Stimulated activated CD8-positive, alpha-beta memory T cell treated with anti-CD3 and anti-CD28 coated beads, Interleukin-15, amount 100 ng/mL, for 1 hour (primary cell): ENCODE results near the gene ZNF287.

ENCODE experiments used
- DNase-seq: peaks from one replicate; pipeline ENCODE4 v3.0.0-alpha.2; 2020; ENCODE audit warnings: low read depth

ZNF287 gene

DNA sequence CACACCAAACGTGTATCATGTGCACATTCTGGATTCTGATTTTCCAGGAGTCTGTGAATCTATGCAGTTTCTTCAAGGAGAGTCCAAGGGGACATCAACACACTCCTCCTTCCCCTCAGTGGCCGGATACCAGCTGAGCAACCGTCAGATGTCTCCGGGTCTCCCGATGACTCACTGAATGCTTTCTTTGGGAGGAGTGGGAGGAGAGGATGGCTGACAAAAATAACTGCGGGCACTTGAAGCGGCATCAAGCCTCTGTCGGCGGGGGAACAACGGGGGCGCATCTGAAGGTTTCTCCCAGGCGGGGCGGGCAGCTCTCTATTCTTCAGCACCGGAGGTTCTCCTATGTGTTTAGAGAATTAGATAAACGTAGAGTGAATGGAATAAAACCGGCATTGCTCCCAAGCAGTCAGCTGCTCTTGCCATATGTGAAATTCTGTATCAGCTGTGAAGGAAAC lies 52.4 kb downstream of the ZNF287 start:
- no peak for DNase-seq

DNA sequence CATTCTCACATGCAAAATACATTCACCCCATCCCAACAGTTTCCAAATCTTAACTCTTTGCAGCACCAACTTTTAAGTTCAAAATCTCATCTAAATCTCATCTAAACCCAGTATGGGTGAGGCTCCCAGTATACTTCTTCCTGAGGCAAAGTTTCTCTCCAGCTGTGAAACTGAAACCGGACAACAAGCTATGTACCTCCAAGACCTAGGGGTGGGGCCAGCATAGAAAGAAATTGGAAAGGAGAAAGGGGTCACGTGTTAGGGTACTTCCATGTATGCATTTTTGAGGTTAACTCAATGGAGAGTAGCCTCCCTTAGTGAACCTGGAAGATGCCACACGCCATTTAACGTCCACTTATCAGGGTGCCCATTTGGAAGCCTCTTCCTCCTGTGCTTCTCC lies 53.1 kb downstream of the ZNF287 start:
- DNase-seq: no peak

DNA sequence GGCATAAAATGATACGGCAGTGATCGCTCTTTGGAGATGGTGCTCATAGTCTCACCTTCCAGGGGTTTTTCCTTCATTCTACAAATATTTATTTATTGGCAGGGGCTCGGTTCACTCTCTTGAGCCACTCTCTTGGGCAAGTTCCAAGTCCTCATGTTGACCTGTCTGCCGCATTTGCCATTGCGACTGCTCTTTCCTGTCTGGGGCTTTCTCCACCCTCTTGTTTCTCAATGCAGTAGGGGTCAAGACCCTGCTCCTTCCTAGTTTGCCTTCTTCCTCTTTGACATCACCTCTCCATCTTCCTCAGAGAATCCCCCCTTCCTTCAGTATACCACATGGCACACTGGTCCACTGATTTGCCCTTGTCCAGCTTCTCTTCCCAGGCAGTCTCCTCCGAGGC lies 55.1 kb downstream of the ZNF287 start:
- no peak for DNase-seq

DNA sequence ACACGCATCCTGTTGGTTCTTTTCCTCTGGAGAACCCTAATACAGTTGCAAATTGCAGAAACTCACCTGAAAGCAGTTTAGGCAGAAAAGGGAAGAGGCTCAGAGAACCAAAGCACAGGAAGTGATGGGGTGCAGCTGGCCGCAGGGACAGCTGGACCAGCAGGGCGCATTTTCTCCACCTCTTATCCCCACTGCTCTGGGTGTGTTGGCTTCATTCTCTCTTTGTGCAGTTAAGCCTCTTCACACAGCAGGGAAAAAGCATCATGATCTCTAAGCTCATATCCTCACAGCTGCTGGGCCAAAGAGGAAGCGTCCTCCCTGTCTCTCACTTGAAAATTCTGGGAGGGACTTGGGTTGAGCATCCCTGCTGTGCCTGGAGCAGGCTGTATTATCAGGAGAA lies 57.0 kb downstream of the ZNF287 start:
- no peak for DNase-seq

DNA sequence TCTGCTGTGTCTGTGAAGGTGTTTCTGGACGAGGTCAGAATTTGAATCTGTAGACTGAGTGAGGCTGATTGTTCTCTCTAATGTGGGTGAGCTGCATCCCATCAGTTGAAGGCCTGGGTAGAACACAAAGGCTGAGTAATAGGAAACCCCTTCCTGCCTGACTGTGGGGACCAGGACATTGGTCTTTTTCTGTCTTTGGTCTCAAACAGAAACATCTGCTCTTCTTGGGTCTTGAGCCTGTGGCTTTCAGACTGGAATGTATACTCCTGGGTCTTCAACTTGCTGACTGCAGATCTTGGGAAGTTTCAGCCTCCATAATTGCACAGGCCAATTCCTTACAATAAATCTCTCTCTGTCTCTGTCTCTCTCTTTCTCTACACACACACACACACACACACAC lies 57.4 kb downstream of the ZNF287 start:
- no peak for DNase-seq

DNA sequence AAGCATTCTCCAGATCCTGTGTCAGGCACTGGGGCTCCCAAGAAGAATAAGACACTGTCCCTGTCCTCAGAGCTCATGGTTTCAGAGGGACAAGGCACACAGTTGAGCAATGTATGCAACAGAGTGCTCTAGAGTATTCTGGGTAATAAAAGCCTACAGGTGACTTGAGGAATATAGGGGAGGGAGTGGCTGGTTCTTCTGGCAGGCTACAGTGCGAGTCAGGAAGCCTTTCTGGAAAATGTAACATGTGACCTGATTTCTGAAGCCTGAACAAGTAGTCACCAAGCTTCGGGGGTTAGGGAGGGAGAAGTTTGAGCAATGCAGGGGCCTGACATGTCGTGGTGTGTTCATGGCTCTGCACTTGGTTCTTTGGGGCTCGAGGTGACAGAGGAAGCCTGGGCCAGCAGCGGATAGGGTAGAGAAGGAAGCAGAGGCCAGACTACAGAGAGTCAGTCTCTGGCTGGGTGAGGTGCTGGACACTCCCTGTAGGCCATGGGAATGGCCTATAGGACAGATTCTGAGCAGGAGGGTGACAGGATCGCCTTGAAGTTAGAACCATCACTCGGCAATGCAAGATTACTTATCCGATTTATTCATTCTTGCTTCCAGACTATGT lies 61.0 kb downstream of the ZNF287 start:
- no peak for DNase-seq

DNA sequence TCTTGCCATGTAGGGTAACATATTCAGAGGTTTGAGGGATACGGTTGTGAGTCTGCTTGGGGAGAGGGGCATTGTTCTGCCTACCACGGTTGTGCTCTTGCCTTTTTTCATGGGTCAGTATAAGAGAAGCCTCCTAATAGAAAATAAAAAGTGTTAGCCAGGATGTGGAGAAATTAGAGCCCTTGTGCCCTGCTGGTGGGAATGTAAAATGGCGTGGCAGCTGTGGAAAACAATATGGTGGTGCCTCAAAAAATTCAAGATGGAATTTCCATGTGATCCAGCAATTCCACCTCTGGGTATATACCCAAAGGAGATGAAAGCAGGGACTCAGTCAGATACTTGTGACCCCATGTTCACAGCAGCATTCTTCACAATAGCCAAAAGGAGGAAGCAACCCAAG lies 62.8 kb downstream of the ZNF287 start:
- no peak for DNase-seq

DNA sequence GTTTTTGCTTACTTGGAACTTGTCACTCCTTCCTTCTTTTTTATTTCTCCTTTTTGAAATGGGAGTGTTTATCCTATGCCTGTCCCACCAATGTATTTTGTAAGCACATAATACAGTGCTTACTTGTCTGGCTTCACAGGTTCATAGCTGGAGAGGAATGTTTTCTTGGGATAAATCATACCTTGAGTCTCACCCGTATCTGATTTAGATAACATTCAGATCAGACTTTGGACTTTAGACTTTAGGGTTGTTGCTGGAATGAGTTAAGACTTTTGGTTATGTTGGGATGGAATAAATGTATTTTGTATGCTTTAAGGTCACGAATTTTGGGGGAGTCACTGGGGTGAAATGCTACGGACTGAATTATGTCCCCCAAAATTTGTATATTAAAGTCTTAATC lies 64.0 kb downstream of the ZNF287 start:
- DNase-seq: no peak
